ENCODE measurements around the gene HES2.
A peak's percentile ranks its signal among the peaks of the same experiment; 100 is the strongest.
"Not testable (repeated sequence)": the region's sequence is repeated elsewhere in the genome, so short reads cannot be mapped to it uniquely, and the experiment has no call there.

The HES2 gene, protein sequence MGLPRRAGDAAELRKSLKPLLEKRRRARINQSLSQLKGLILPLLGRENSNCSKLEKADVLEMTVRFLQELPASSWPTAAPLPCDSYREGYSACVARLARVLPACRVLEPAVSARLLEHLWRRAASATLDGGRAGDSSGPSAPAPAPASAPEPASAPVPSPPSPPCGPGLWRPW

DNA sequence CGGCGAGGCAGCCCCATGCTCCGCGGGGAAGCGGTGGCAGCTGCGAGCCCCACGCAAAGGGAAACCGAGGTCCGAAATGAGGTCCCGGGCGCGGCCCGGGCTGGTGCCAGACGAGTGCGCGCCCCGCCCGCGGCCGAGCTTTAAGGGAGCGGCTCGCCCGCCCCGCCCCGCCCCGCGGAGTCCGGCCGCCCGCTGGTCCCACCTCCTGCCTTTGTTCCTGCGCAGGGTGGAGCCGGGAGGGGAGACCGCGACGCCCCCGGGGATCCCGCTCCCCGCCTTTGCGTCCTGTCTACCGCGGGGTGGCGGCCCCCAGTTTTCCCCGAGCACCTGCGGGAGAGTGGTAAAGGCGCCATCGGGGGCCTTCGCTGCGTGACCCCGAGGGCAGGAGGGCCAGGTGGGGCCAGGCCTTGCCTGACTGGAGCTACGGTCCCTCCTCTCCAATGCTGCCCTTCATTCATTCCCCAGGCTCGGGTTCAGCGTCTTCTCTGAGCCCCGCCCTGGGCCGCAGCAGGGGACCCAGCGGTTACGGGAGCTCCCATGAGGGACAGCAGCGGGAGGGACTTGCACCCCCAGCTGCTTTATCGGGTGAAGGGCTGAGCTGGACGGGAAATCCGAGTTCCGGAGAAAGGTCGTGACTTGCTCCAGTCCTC, at the start of gene HES2:
Gene HES2, minus strand, starts transcription at position 116 of the 650 bp plus-strand sequence. Its CDS starts 99 bp downstream, at position 17.
- DNase-seq = peak; percentile 48

DNA sequence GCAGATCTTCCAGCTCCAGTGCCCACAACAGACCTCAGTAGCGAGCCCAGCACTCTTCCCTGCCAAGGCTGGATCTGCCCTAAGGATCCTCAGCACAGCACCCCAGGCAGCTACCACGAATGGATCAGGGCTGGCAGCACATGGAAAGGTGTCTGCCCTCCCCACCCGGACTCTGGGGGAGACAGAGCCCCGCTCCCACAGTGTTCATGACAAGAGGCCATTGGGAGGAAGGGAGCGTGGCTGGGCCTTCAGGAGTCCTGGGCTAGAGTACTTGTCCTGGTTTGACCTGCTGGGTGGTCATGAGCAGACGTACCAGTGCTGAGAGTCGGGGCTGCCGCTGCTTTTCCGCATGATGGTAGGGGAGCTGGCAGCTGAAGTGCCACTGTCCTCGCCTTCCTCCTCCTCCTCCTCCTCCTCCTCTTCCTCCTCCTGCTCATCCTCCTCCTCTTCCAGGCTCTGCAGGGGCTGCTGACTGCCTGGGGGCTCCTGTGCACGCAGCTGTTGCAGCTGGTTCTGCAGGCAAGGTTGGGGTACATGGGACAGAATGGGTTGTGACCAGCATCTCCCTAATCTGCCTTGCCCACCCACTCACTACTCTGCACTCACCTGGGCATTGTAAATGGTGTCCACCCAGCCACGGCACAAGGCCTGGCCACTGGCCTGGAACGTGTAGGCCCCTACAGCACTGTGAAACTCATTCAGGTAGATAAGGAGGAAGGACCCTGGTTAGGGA, 49.2 kb upstream of the HES2 start:
- no peak for DNase-seq

- no peak for DNase-seq
Measured at GRCh38 chr1:6467744-6468688, 48.3 kb upstream of the HES2 start.

DNA sequence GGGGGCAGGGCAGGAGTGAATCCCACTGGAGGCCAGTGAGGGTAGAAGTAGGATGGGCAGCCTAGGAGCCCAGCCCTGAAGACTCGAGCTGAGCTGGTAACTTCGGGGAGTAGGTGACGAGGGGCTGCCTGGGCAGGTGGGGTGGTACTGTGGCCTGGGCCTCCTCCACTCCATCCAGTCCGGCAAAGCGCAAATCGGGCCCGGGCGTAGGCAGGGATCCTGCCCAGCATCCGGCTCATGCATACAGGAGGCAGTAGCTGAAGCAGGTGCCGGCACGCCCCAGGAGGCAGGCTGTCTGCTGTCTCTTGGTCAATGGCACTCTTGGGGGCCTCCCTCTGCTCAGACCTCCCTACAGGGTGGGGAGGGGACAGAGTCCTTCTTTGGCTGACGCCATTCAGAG, 47.5 kb upstream of the HES2 start:
- no peak for DNase-seq

- DNase-seq = no peak
Measured at GRCh38 chr1:6466751-6467150, 47.0 kb upstream of the HES2 start.

DNA sequence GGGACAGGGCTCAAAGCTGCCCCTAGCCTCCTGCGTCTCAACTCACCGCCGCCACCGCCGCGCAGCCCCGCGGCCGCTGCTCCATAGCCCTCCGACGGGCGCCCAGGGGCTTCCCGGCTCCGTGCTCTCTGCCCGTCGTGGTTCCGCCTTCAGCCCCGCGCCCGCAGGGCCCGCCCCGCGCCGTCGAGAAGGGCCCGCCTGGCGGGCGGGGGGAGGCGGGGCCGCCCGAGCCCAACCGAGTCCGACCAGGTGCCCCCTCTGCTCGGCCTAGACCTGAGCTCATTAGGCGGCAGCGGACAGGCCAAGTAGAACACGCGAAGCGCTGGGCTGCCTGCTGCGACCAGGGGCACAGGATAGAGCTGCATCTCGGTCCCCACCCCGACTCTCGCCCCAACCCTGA, 46.3 kb upstream of the HES2 start, which contains the start of gene TNFRSF25:
Gene TNFRSF25, minus strand, starts transcription at position 151 of the 400 bp plus-strand sequence. Its CDS starts 66 bp downstream, at position 85.
- DNase-seq = no peak

DNA sequence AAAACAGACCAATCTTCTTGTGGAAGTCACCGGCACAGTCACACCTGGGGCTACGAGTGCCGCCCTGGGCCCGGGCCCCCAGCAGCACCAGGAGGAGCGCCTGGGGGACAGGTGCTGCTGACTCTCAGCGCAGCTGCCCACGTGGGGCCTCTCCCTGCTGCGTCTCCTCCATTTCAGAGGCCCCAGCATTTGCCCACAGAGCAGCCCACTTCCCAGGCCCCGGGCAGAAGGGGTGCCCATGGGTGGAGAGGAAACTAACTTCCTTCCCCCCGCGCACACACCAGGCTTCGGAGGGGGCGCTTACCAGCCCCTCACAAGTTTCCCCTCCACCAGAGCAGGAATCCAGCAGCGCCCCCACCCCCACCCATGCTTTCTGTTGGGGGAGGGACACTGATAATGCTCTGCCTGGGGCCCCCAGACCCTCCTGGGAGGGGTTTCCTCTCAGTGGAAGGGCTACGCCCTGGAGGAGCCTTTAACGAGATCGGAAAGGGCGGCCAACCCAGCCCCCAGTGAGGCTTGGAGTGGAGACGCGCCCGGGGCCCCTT, 45.8 kb upstream of the HES2 start:
- no peak for DNase-seq

- no peak for DNase-seq
Measured at GRCh38 chr1:6464915-6465314, 45.2 kb upstream of the HES2 start.

- DNase-seq = no peak
Measured at GRCh38 chr1:6464514-6464836, 44.8 kb upstream of the HES2 start.

- no peak for DNase-seq
Measured at GRCh38 chr1:6463120-6463412, 43.3 kb upstream of the HES2 start.

GRCh38 chr1:6462412-6463119, 42.8 kb upstream of the HES2 start:
- DNase-seq = no peak

- DNase-seq = no peak
Measured at GRCh38 chr1:6461538-6462411, 42.1 kb upstream of the HES2 start.

DNA sequence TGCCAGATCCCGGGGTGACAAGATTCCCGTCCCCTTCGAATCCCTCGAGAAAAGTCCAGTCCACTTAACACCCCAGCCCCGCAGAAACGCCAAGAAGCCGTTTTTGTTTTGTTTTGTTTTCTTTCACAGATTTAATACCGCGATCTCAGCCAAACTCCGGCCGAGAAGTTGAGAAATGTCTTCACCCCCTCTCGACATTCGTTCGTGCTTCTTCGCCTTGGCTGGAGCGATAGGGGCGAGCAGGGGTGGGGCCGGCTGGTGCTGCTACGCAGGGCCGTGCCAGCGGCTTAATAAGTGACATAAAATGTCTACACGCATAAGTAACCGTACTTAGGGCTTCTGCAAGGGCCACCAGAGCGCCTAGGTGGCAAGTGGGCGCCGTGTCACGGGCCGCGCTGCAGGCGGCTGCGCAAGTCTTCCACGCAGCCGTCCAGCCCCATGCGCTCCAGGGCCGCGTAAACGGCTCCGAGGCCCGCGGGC, 41.4 kb upstream of the HES2 start:
- DNase-seq = no peak

DNA sequence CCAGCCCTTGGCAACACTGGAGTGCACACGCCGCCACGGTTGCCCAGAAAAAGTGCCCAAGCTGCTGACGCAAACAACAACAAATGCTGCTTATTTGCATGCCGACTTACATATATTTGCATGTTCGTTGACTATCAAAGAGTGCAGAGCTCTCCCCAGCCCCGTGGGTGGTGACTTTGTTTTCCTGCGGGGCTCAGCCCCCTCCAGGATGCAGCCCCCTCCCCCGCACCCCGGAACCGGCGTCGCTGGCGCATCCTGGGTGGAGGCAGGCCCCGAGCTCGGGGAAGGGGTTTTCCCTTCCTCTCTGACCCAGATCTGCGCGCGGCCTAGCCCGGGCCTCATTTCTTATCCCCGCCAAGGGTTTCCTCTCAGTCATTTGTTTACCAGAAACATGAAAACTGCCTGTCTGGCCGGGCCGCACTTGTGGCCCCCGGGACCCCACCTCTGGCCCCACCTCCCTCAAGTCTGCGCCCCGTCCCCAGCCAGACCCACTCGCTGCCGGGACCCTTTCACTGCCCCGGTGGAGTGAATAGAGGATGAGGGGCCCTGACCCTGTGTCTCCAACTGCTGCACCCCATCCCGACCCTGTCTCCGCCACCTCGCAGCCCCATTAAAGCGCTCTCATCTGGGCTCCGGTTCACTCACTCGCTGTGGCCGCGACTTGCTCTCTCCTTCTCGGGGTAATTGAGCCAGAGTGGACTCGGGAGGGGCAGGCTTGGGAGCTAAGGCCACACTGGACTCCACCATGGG, 40.8 kb upstream of the HES2 start:
- DNase-seq = no peak

GRCh38 chr1:6459850-6460265, 40.1 kb upstream of the HES2 start:
- no peak for DNase-seq

- DNase-seq = no peak
Measured at GRCh38 chr1:6456800-6457466, 37.2 kb upstream of the HES2 start.

DNA sequence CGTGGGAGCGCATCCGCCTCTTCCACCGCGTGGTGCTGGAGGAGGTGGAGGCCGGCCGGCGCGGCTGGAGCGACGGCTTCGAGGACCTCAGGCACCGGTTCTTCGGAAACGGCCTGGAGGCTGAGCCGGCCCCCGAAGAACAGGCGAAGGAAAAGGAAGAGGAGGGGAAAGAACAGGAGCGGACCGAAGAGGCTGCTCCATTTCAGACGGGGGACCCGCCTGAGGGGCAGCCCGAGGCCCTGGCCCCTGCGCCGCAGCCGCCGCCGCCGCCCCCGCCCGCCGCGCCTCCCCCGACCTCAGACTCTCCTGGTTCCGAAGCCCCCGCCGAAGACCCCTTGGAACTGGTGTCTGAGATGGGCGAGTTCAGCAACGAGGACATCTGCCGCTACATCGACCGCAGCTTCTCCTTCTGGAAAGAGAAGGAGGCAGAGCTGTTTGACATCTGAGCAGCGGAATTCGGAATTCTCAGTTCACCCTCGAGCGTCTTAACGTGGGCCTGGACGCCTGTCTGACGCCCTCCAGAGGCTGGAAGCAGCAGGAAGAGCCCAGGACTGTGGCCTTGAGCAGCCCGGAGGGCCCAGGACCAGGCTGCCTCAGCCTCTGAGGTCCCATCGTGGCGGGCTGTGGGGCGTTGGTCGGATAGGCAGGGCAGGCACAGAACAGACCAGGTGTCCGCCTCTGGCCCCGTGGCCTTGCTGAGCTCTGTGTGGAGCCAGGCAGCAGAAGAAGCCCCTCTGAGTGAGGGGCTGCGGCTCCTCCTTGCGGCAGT, 36.2 kb upstream of the HES2 start:
- DNase-seq = not testable (repeated sequence)

DNA sequence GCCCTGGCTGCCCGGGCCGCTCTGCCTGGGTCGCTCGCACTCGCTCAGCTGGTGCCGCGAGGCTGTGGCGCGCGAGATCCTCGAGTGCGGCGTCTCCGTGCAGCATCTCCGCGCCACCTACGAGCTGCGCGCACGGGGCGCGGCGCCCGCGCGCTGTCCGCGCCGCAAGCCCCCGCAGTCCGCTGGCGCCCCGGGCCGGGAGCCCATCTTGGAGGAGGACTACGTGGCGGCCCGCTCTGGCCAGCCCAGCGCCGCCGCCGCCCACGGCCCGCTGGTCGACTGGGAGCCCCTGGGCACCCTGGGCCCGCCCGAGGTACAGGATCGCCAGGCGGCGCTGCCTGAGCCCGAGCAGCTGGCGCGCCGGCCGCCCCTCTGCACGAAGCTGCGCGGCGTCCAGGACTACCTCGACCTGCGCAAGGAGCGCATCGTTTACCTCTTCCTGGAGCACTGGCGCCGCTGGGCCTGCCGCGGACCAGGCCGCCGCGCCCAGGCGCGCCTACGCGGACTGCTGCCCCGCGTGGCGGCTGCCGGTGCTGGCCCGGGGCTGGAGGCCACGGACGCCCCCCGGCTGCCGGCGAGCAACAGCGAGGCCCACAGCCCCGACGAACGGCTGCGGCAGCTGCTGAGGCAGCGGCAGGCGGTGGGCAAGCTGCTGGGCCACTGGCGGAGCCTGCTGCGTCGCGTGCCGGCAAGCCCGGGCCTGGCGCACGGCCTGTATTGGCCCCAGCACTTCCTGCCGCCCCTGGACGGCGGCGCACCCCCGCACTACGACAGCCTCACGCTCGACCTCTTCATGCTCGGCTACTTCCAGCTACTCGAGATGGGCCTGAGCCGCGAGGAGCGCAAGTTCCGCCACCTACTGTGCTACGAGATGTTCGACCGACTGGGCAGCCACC, 35.4 kb upstream of the HES2 start:
- no peak for DNase-seq
